CD4-positive, alpha-beta T cell treated with Interleukin-4 for 4 hours (primary cell): ENCODE results near the gene C1orf159.

Source experiments
- DNase-seq: peaks from one replicate; pipeline ENCODE4 v3.0.0-alpha.2; 2020

C1orf159 gene

DNA sequence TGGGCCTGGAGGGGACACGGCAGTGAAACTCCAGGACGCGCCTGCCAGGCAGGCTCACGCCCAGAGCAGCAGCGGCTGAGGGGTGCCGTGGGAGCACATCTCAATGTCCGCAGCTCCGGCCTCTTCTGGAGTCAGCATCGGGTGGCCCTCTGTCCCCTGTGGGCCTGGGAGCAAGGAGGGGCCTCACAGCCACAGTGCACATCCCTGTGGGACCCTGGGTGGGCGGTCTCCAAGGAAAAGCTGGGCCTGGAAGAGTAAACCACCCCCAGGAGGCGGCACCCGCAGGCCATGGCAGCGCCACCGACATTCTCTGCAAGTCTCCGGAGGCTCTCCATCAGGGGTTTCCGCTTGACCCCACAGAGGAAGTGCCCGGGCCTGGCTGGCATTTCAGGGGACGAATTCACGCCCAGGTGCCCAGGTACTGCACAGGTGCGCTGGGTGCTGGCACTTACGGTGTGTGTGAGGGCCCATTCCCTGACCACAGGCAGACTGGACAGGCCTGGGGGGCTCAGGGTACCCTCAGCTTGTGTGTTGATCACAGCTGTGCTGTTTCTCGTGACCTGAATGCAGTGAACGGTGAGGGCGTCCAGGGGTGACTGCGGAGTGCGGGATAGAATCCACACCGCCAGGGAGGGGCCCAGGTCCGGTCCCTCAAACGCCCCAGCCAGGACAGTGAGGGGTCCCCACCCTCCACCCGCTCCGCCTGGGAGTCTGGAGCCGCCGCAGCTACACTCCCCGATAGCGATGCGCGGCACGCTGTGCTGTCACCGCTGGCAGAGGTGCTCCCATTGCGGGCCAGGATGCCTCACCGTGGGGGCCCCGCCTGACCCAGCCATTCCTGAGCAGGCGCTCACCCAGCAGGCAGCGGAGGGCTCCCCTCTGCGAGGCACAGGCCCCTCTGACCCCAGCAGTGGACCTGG is 25.2 kb downstream of the C1orf159 start:
- no peak for DNase-seq

GRCh38 chr1:1089731-1090423 is 26.0 kb downstream of the C1orf159 start:
- DNase-seq = no peak

GRCh38 chr1:1088801-1089680 is 26.8 kb downstream of the C1orf159 start:
- no peak for DNase-seq

- no peak for DNase-seq
Measured at GRCh38 chr1:1088029-1088800, 27.7 kb downstream of the C1orf159 start.

GRCh38 chr1:1087351-1088028 is 28.4 kb downstream of the C1orf159 start:
- no peak for DNase-seq

DNA sequence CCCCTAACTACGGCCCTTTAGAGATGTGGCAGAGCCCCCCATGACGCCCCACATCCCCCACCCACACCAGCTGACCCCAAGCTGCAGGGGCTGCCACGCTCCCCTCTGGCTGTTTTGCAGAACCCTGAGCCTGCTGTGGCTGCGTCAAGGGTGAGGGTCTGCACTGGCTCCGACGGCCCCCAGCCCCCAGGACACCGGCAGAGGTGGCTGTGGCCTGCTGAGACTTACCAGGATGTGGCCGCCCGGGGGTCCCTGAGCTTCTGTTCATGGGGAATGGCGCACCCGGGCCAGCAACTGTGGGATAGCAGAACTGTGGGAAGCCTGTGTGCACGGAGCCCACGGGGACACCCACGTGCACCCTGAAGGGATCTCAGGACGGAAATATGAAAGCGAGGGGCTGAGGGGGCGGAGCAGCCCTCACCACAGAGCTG is 29.0 kb downstream of the C1orf159 start:
- no peak for DNase-seq

DNA sequence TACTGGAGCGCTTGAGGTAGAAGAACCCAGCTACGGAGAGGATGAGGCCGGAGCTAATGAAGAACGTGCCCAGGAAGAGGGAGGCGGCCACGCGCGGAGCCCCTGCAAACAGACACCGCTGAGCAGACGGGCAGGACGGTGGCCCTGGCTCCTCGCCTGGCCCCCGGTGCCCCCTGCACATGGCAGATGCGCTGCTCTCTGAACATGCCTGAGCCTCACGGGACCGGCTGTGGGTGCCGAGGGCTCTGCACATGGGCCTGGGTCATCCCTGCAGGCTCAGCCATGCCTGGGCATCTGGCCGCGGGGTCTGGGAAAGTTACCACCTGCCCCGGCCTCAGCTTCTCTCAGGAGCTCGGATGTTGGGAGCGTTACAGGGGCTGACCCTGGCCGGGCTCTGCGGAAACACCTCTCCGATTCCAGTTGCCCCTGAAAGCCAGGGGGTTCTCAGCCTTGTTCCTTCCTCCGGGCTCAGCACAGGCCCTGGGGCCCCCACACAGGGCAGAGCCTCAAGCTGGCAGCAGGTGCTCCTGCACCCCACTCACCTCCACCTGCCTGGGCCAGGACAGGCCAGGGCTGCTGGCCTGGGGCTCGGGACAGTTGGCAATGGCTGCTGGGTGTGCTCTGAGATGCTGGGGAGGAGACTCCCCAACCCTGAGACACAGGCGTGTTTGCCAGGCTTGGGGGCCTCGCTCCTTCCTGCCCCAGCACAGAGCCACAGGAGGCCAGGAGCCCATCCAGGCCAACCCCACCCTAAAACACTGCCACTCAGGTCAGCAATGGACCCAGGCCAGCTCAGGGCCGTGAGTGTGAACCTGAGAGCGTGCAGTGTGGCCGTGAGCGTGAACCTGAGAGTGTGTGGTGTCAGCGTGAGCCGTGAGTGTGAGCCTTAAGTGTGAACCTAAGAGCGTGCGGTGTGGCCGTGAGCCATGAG is 29.7 kb downstream of the C1orf159 start:
- no peak for DNase-seq

DNA sequence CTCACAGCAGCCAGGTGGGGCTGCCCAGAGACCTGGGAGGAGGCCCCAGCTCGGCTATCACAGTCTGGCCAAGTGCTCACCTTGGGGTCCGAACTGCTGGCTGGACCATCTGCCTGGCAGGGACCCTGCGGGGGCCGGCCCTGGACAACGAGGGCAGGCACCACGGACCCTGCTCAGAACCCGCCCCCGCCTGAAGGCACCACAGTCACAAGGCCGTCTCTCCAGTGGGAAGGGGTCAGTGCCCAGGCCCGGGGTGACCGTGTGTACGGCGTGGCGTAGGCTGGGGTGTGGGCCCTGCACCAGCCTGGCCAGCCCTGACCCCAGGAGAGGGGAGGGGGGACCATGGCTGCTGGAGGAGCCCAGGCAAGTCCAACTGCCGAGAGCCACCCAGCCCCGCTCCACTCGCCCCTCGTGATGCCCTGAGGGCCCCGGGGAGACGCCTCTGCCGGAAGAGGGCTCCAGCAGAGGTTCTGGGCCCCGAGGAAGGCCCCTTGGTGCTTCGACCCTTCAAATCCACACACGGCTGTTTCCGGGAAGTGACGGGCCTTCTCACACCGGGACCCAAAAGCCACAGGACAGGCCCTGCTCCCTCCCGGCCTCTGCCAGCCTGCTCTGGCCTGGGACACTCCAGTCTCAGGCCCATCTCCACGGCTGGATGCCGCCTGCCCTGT is 30.6 kb downstream of the C1orf159 start:
- DNase-seq = no peak

- DNase-seq = no peak
Measured at GRCh38 chr1:1084372-1085170, 31.3 kb downstream of the C1orf159 start.

DNA sequence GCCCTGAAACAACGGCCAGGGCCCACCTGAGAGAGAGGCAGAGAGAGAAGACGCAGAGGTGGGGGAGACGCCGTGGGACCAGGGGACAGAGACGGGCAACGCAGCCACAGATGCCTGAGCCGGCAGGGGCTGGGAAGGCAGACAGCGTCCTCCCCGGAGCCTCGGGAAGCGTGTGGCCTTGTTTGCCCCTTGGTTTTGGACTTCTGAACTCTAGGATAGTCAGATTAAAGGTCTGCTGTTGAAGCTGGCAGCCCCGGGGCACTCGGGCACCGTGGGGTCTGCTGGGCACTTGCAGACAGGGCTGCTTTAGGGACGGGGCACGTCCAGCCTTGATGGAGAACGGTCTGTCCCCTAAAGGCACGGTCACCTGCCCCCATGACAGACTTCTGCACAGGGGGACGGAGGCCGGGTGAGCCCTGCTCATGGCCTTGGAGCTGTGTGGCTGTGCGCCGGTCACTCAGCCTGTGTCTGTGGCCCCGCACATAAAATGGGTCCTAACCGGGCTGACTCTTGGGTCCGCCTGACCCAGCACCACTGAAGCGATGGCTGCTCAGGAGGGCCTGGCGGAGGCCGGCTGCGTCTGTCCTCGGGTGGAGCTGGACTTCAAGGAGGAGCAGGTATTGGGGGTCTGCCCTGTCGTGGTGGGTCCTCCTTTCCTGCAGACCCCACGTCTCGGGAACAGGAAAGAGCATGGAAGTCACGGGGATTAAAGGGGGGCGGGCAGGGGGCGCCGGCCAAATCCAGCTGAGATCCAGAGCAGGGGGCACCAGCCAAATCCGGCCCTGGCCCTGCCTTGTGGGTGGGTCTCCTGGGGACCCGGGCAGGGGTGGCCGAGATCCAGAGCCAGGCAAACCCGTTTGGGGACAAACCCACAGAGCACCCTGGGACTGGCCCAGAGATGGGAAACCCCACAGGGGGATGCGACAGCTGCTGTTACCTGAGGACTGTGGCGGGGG is 32.2 kb downstream of the C1orf159 start:
- no peak for DNase-seq

DNA sequence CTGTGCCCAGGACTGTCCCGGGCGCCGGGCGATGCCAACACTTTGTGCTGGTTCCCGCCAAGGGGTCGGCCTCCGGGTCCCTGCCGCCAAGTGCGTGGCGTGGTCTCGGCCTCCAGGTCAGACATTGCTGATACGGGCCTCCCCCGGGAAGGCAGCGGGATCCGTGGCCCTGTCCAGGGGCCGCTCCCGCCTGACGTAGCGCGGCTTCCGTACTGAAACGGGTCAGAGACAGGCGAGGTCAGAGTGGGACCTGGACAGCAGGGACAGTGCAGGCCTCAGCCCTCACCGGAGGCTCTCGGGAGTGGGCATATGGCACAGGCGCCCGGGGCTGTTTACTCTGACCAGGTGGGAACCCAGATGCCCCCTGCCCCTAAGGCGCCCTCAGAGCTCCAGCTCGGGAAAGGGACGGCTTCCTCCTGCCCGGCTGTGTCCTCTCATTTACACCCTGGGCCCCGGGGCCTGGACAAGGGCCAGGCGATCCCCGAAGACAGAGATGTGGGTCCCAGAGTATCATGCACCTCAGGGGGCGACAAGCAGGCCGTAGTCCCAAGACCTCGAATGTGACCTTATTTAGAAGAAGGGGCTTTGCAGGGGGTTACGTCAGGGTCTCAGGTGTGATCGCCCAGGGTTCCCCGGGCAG is 33.0 kb downstream of the C1orf159 start:
- DNase-seq = no peak

- DNase-seq = no peak
Measured at GRCh38 chr1:1082239-1082775, 33.6 kb downstream of the C1orf159 start.

GRCh38 chr1:1081311-1082238 is 34.3 kb downstream of the C1orf159 start:
- DNase-seq = no peak

- no peak for DNase-seq
Measured at GRCh38 chr1:1080951-1081310, 35.0 kb downstream of the C1orf159 start.

GRCh38 chr1:1080122-1080757 is 35.6 kb downstream of the C1orf159 start:
- no peak for DNase-seq
